Ishikawa (cell line): ENCODE data around the gene RECK.

Experiments
- CEBPB ChIP-seq: IDR thresholded peaks from 2 replicates; pipeline ENCODE4 v1.6.1; 2012
- CREB1 ChIP-seq: IDR thresholded peaks from 2 replicates; pipeline ENCODE4 v1.6.1; 2012; ENCODE audit warnings: low read depth
- EGR1 ChIP-seq: IDR thresholded peaks from 2 replicates; pipeline ENCODE4 v1.6.1; 2012
- EP300 ChIP-seq: IDR thresholded peaks from 2 replicates; pipeline ENCODE4 v1.6.1; 2012; ENCODE audit warnings: borderline replicate concordance
- FOXM1 ChIP-seq: IDR thresholded peaks from 2 replicates; pipeline ENCODE4 v1.6.1; 2012; ENCODE audit warnings: low read depth, borderline replicate concordance
- NFIC ChIP-seq: IDR thresholded peaks from 2 replicates; pipeline ENCODE4 v1.6.1; 2012
- RAD21 ChIP-seq: IDR thresholded peaks from 2 replicates; pipeline ENCODE4 v1.6.1; 2012; ENCODE audit warnings: low read depth
- REST ChIP-seq: IDR thresholded peaks from 2 replicates; pipeline ENCODE4 v1.6.1; 2012; ENCODE audit warnings: low read depth, mild to moderate bottlenecking
- TAF1 ChIP-seq: IDR thresholded peaks from 2 replicates; pipeline ENCODE4 v1.6.1; 2012; ENCODE audit warnings: low read depth, mild to moderate bottlenecking
- TCF12 ChIP-seq: IDR thresholded peaks from 2 replicates; pipeline ENCODE4 v1.6.1; 2012; ENCODE audit warnings: low read depth
- TEAD4 ChIP-seq: IDR thresholded peaks from 2 replicates; pipeline ENCODE4 v1.6.1; 2012
- YY1 ChIP-seq: IDR thresholded peaks from 2 replicates; pipeline ENCODE4 v1.6.1; 2012; ENCODE audit warnings: low read depth
- ZBTB7A ChIP-seq: IDR thresholded peaks from 2 replicates; pipeline ENCODE4 v1.6.1; 2012; ENCODE audit warnings: low read depth
- TF ChIP-seq, protein P1 (sequence below): IDR thresholded peaks from 2 replicates; pipeline ENCODE4 v1.6.1; 2012
- TF ChIP-seq, protein P2 (sequence below): IDR thresholded peaks from 2 replicates; pipeline ENCODE4 v1.6.1; 2012

The RECK gene

GRCh38 chr9:35994959-35995358, 41.8 kb upstream of the RECK start:
- TF ChIP-seq, protein P1, sequence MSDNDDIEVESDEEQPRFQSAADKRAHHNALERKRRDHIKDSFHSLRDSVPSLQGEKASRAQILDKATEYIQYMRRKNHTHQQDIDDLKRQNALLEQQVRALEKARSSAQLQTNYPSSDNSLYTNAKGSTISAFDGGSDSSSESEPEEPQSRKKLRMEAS: no peak
- TF ChIP-seq FOXM1 (no peak), RAD21 (no peak), ZBTB7A (no peak), TAF1 (no peak), EP300 (no peak), CREB1 (no peak), TCF12 (no peak), CEBPB (no peak), TEAD4 (no peak), EGR1 (no peak), REST (no peak), YY1 (no peak)
- TF ChIP-seq, protein P2, sequence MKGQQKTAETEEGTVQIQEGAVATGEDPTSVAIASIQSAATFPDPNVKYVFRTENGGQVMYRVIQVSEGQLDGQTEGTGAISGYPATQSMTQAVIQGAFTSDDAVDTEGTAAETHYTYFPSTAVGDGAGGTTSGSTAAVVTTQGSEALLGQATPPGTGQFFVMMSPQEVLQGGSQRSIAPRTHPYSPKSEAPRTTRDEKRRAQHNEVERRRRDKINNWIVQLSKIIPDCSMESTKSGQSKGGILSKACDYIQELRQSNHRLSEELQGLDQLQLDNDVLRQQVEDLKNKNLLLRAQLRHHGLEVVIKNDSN: no peak

DNA sequence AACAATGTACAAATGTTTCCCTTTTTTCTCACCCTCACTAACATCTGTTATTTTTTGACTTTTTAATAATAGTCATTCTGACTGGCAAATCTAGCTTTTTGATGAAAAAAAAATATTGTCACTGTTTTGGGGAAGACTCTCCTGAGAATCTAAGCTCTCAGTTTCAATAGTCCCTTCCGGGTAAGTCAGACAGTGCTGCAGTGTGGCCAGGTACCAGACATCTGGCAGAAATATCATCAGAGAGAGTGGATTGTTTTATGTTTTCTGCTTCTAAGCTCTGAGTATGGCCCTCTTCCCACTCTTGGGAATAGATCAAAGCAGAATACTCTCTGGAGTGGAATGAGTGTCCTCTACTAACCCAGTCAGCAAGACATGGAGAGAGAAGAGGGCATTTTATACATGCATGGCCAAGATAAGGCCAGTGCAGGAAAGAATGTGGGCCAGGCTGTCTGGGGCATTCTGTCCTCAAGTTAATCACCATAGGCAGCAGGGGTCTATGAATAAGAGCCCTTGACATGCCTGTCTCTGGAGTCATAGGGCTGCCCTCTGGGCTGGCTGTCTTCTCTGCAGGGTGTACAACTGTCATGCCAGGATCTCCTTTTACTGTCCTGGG, 40.2 kb upstream of the RECK start:
- TF ChIP-seq CEBPB: no peak
- TF ChIP-seq, protein P1: no peak
- TF ChIP-seq, protein P2: no peak
- TF ChIP-seq FOXM1: no peak
- no peak for TF ChIP-seq TEAD4
- TF ChIP-seq ZBTB7A: no peak
- no peak for TF ChIP-seq TAF1
- TF ChIP-seq CREB1: no peak
- no peak for TF ChIP-seq RAD21
- no peak for TF ChIP-seq TCF12
- TF ChIP-seq REST: no peak
- no peak for TF ChIP-seq NFIC
- TF ChIP-seq EP300: no peak

DNA sequence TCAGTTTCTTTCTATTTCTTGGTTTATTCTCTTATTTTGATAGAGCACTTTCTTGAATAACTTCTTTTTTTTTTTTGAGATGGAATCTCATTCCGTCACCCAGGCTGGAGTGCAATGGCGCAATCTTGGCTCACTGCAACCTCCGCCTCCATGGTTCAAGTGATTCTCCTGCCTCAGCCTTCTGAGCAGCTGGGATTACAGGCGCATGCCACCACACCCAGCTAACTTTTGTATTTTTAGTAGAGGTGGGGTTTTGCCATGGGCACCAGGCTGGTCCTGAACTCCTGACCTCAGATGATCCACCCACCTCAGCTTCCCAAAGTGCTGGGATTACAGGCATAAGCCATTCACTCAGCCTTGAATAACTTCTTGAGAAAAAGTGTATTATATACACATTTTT, 39.7 kb upstream of the RECK start:
- TF ChIP-seq CEBPB: 0 out of 2 replicates have a peak, but pooled peaks have one; percentile 24

DNA sequence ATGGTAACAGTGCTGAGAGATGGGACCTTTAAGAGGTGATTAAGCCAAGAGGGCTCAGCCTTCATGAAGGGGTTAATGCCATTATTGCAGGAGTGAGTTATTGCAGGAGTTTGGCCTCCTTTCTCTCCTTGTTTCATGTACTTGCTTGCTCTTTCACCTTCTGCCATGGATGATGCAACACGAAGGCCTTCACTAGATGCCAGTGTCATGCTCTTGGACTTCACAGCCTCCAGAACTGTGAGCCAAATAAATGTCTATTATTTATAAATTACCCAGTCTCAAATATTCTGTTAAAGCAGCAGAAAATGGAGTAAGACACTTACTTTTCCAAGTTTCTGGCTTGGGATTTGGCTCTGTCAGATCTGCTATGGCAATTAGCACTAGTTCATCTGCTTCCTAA, 38.4 kb upstream of the RECK start:
- TF ChIP-seq CREB1 (no peak), ZBTB7A (no peak), TCF12 (no peak), NFIC (no peak), YY1 (no peak)
- TF ChIP-seq, protein P1: no peak

GRCh38 chr9:36005891-36006290, 30.8 kb upstream of the RECK start:
- TF ChIP-seq EP300 (no peak), CEBPB (no peak), YY1 (no peak), NFIC (no peak), TEAD4 (no peak), ZBTB7A (no peak), FOXM1 (no peak), TAF1 (no peak), REST (no peak), EGR1 (no peak), RAD21 (no peak), TCF12 (no peak)
- TF ChIP-seq, protein P2: no peak
- TF ChIP-seq, protein P1: no peak
